K562 (cell line): ENCODE measurements around the gene EEFSEC. TPM values are rescaled to one million over a fixed set of nuclear protein-coding genes. Genes with fewer than 3 reads are reported as not detected.

Source experiments
- ATAC-seq: fragments of 200-7000 bp; cut with Tn5 transposase; 3 replicates; pipeline ENCODE4 v1.9.1; 2020; ENCODE audit warnings: moderate library complexity
- BruUV-seq: library from RNA; stranded (reverse); fragments of 400-500 nt; replicated peaks from 2 replicates; lab custom pipeline; 2021; lab: Mats Ljungman, UMichigan
- CTCF ChIA-PET: fragments of 300-600 bp; formaldehyde crosslinking; extraction: SDS; loops from one replicate; lab custom pipeline; 2021; ENCODE audit warnings: low intra/inter-chr PET ratio; lab: Yijun Ruan, JAX
- POLR2A ChIA-PET: fragments of 300-600, 350-650 bp; sonication (Branson Sonifier 250); formaldehyde crosslinking; extraction: SDS; loops from one replicate; lab custom pipeline; 2021; ENCODE audit warnings: antibody characterized with exemption, inconsistent platforms; lab: Yijun Ruan, JAX
- DNase-seq, 4 experiments: peaks; one replicate each; pipeline versions ENCODE4 v3.0.0 to v3.0.0-alpha.2; 2011 to 2018; ENCODE audit warnings: low spot score in 3 of 4, mixed read lengths in 3 of 4; ENCODE audit errors: extremely low read depth in 1 of 4
- FAIRE-seq: peaks from 2 replicates; lab custom pipeline; 2011; peaks lifted over from hg19 to GRCh38; lab: Jason Lieb, UNC
- H2AFZ ChIP-seq: 2 replicates; pipeline ENCODE4 v1.6.0; 2011; ENCODE audit warnings: low read depth, low read length, control low read depth, inconsistent platforms
- H3K27ac ChIP-seq: fragments of 200-600 bp; 3 replicates; pipeline ENCODE4 v1.8.0; 2011; ENCODE audit warnings: low read depth, mild to moderate bottlenecking, control low read depth, inconsistent platforms, low read length, moderate library complexity, mixed read lengths; ENCODE audit errors: extremely low read depth
- H3K27me3 ChIP-seq, 2 experiments: fragments of 300-600 bp in 1 of 2; 2 replicates in 1 of 2; 3 replicates in 1 of 2; pipeline versions ENCODE4 v1.6.0 to v1.8.0; 2011; ENCODE audit warnings: inconsistent platforms in 2 of 2, low read length in 2 of 2, mild to moderate bottlenecking in 1 of 2, mixed read lengths in 1 of 2, moderate library complexity in 1 of 2; ENCODE audit not compliant: control insufficient read depth in 2 of 2, insufficient read depth in 2 of 2
- H3K36me3 ChIP-seq: fragments of 300-600 bp; 3 replicates; pipeline ENCODE4 v1.8.0; 2011; ENCODE audit warnings: mild to moderate bottlenecking, low read length, inconsistent platforms; ENCODE audit not compliant: control insufficient read depth, insufficient read depth
- H3K4me1 ChIP-seq, 2 experiments: fragments of 200-600 bp in 1 of 2; replicated peaks in 1 of 2; 2 replicates in 1 of 2; 3 replicates in 1 of 2; pipeline versions ENCODE4 v1.5.1 to v1.8.0; 2011; ENCODE audit warnings: inconsistent platforms in 2 of 2, low read length in 2 of 2, mild to moderate bottlenecking in 1 of 2, mixed read lengths in 1 of 2, moderate library complexity in 1 of 2; ENCODE audit not compliant: control insufficient read depth in 2 of 2, insufficient read depth in 2 of 2
- H3K4me2 ChIP-seq: 2 replicates; pipeline ENCODE4 v1.6.1; 2011; ENCODE audit warnings: low read length, control low read depth, inconsistent platforms, mixed read lengths; ENCODE audit not compliant: insufficient read depth
- H3K4me3 ChIP-seq: fragments of 200-600 bp; sonication (generic), shearing (Covaris generic); 2 replicates; pipeline ENCODE4 v1.5.1; 2016; ENCODE audit warnings: control low read depth, inconsistent platforms
- H3K79me2 ChIP-seq: fragments of 200-600 bp; 3 replicates; pipeline ENCODE4 v1.8.0; 2011; ENCODE audit warnings: low read length, inconsistent platforms; ENCODE audit not compliant: control insufficient read depth, insufficient read depth
- H3K9ac ChIP-seq, 2 experiments: 2 replicates each; pipeline versions ENCODE4 v1.6.0 to v1.6.1; 2011; ENCODE audit warnings: low read depth in 2 of 2, low read length in 2 of 2, control low read depth in 1 of 2, inconsistent platforms in 1 of 2, mild to moderate bottlenecking in 1 of 2, mixed read lengths in 1 of 2; ENCODE audit not compliant: insufficient read depth in 1 of 2
- H3K9me1 ChIP-seq: one replicate; pipeline ENCODE4 v1.6.0; 2011; ENCODE audit warnings: inconsistent platforms, mild to moderate bottlenecking, low read length, moderate library complexity; ENCODE audit not compliant: control insufficient read depth, insufficient read depth
- H3K9me3 ChIP-seq: replicated peaks from 2 replicates; pipeline ENCODE4 v1.5.1; 2011; ENCODE audit warnings: low read depth, low read length, inconsistent platforms; ENCODE audit not compliant: control insufficient read depth, insufficient read depth
- H4K20me1 ChIP-seq: replicated peaks from 2 replicates; pipeline ENCODE4 v1.6.1; 2011; ENCODE audit warnings: low read length, inconsistent platforms, mixed read lengths; ENCODE audit not compliant: control insufficient read depth, insufficient read depth
- ADNP ChIP-seq: fragments of 200-800 bp; sonication (Bioruptor generic); IDR thresholded peaks from 2 replicates; pipeline ENCODE4 v1.6.1; 2016; ENCODE audit warnings: missing genetic modification characterization, missing compliant biosample characterization
- BMI1 ChIP-seq: fragments of 150-350 bp; IDR thresholded peaks from 2 replicates; pipeline ENCODE4 v1.6.1; 2014; ENCODE audit warnings: low read length
- CC2D1A ChIP-seq: fragments of 450-650 bp; IDR thresholded peaks from 2 replicates; pipeline ENCODE4 v1.6.1; 2017; ENCODE audit warnings: mild to moderate bottlenecking
- LEF1 ChIP-seq: fragments of 450-650 bp; IDR thresholded peaks from 2 replicates; pipeline ENCODE4 v1.6.1; 2016; ENCODE audit warnings: mild to moderate bottlenecking
- MAFF ChIP-seq: IDR thresholded peaks from 2 replicates; pipeline ENCODE4 v1.6.1; 2012; ENCODE audit warnings: low read length, improper control_type of control experiment
- MAFG ChIP-seq: fragments of 450-650 bp; conservative IDR thresholded peaks from 2 replicates; pipeline ENCODE4 v1.6.1; 2016; ENCODE audit warnings: missing genetic modification characterization, missing compliant biosample characterization
- MAFK ChIP-seq: IDR thresholded peaks from 2 replicates; pipeline ENCODE4 v1.6.1; 2011; ENCODE audit warnings: low read length, improper control_type of control experiment
- NCOA4 ChIP-seq: fragments of 450-650 bp; IDR thresholded peaks from 2 replicates; pipeline ENCODE4 v1.6.1; 2018; ENCODE audit warnings: mild to moderate bottlenecking; ENCODE audit not compliant: partially characterized antibody
- PTTG1 ChIP-seq: fragments of 450-650 bp; IDR thresholded peaks from 2 replicates; pipeline ENCODE4 v1.6.1; 2016; ENCODE audit warnings: low read depth, mild to moderate bottlenecking, missing genetic modification characterization, missing compliant biosample characterization
- RBM22 ChIP-seq: fragments of 200-400 bp; formaldehyde crosslinking; IDR thresholded peaks from 2 replicates; pipeline ENCODE4 v1.6.1; 2018; ENCODE audit warnings: low read length, low read depth; ENCODE audit not compliant: poor library complexity, severe bottlenecking
- RBM39 ChIP-seq: fragments of 200-400 bp; formaldehyde crosslinking; optimal IDR thresholded peaks from 2 replicates; pipeline ENCODE3; 2018; ENCODE audit warnings: low read depth, low read length
- SIRT6 ChIP-seq: IDR thresholded peaks from one replicate; pipeline ENCODE4 v1.6.1; 2012; ENCODE audit warnings: low read depth, mild to moderate bottlenecking, control low read depth, inconsistent platforms, low read length, moderate library complexity
- SMARCA4 ChIP-seq: fragments of 450-650 bp; IDR thresholded peaks from 2 replicates; pipeline ENCODE4 v1.6.1; 2016
- TAF1 ChIP-seq: IDR thresholded peaks from 2 replicates; pipeline ENCODE4 v1.6.1; 2011; ENCODE audit warnings: mild to moderate bottlenecking, low read length, moderate library complexity; ENCODE audit not compliant: insufficient read depth, control insufficient read depth, severe bottlenecking; ENCODE audit errors: extremely low read depth
- TAF7 ChIP-seq: fragments of 450-650 bp; IDR thresholded peaks from 2 replicates; pipeline ENCODE4 v1.6.1; 2016; ENCODE audit warnings: missing genetic modification characterization, missing compliant biosample characterization
- TFAP4 ChIP-seq: sonication (generic); formaldehyde crosslinking; IDR thresholded peaks from 2 replicates; pipeline ENCODE4 v1.8.0; 2022; ENCODE audit warnings: missing genetic modification reagents, mild to moderate bottlenecking, moderate library complexity, borderline replicate concordance
- THRB ChIP-seq: fragments of 450-650 bp; formaldehyde crosslinking; conservative IDR thresholded peaks from 2 replicates; pipeline ENCODE4 v1.4.0; 2022; ENCODE audit warnings: mild to moderate bottlenecking, missing genetic modification characterization
- YY1 ChIP-seq, 3 experiments: IDR thresholded peaks; 2 replicates each; pipeline ENCODE4 v1.6.1; 2011; ENCODE audit warnings: low read length in 2 of 3, mild to moderate bottlenecking in 2 of 3, moderate library complexity in 2 of 3, borderline replicate concordance in 1 of 3, control low read depth in 1 of 3, low read depth in 1 of 3; ENCODE audit not compliant: insufficient read depth in 3 of 3, insufficient replicate concordance in 2 of 3, control insufficient read depth in 1 of 3, insufficient read length in 1 of 3; ENCODE audit errors: extremely low read depth in 1 of 3
- ZBTB1 ChIP-seq: sonication (generic); formaldehyde crosslinking; IDR thresholded peaks from 2 replicates; pipeline ENCODE4 v1.8.1; 2023; ENCODE audit warnings: missing genetic modification reagents, low read depth, mild to moderate bottlenecking, borderline replicate concordance
- ZEB2 ChIP-seq: fragments of 450-650 bp; IDR thresholded peaks from 2 replicates; pipeline ENCODE4 v1.6.1; 2016
- ZNF140 ChIP-seq: fragments of 250-450 bp; sonication (Bioruptor Pico); IDR thresholded peaks from 2 replicates; pipeline ENCODE4 v1.8.0; 2021; ENCODE audit warnings: moderate library complexity, mild to moderate bottlenecking, inconsistent platforms
- ZNF212 ChIP-seq: fragments of 450-650 bp; formaldehyde crosslinking; IDR thresholded peaks from 2 replicates; pipeline ENCODE4 v1.4.0; 2020; ENCODE audit warnings: mild to moderate bottlenecking
- ZNF316 ChIP-seq: fragments of 450-650 bp; IDR thresholded peaks from 2 replicates; pipeline ENCODE4 v1.6.1; 2016
- ZNF431 ChIP-seq: sonication (generic); formaldehyde crosslinking; IDR thresholded peaks from 2 replicates; pipeline ENCODE4 v1.8.0; 2022; ENCODE audit warnings: mild to moderate bottlenecking, missing genetic modification reagents
- ZNF696 ChIP-seq: fragments of 250-450 bp; sonication (Bioruptor Pico); conservative IDR thresholded peaks from 2 replicates; pipeline ENCODE4 v1.4.0; 2020; ENCODE audit warnings: mild to moderate bottlenecking, moderate library complexity
- WGBS: fragments of 100-300 bp; shearing (Covaris generic); methylation state at CpG from one replicate; pipeline ENCODE4 v1.1.6; 2016; ENCODE audit warnings: low coverage, mixed read lengths; ENCODE audit not compliant: insufficient coverage; ENCODE audit errors: missing lambda C conversion rate; 5-methylcytosine and 5-hydroxymethylcytosine counted together
- in situ Hi-C: fragments of 300-500 bp; cut with MboI; formaldehyde crosslinking; loops from 4 replicates; pipeline ENCODE4 v1.15.0; 2018; ENCODE audit warnings: inconsistent platforms, mixed read lengths
- intact Hi-C: fragments of 100-400 bp; cut with micrococcal nuclease; formaldehyde crosslinking; loops from 2 replicates; pipeline ENCODE4 v1.14.2; 2022
- polyA plus RNA-seq, 8 experiments: library from polyadenylated mRNA; depleted of rRNA in 4 of 8; stranded (reverse) in 5 of 8; unstranded in 3 of 8; fragments of >200 nt; fragmentation: Nextera tagmentation in 2 of 8; fragmentation: Illumina TruSeq in 1 of 8; extraction: Ambion mirVana in 2 of 8; extraction: Trizol in 1 of 8; gene quantifications; 2 replicates each; pipeline versions ENCODE4 v1.2.1 to v1.2.3, GENCODE V29; 2011 to 2014; ENCODE audit warnings: inconsistent platforms in 1 of 8, missing spikeins in 1 of 8
- total RNA-seq, 7 experiments: library from RNA; depleted of rRNA in 6 of 7; stranded (reverse); fragments of >200 nt in 6 of 7; fragmentation: Illumina TruSeq in 2 of 7; extraction: Trizol in 2 of 7; gene quantifications; 2 replicates each; pipeline versions ENCODE4 v1.2.1 to v1.2.3, GENCODE V29; 2011 to 2021; ENCODE audit warnings: low replicate concordance in 1 of 7

Gene EEFSEC
- total and polyA plus RNA-seq, 9 of the 15 experiments (the other 6 are each of a cell fraction or from before 2014, with no cell fraction given), result 0.35 to 11.8 (median 7.7) TPM

- Histone ChIP-seq H3K4me3 (no peak overlapping the region), H3K4me1 (no peaks in the 10 kb centered on the region; a peak in 1 of 5 replicates), H2AFZ (no peak overlapping the region), H4K20me1 (no peaks in the 10 kb centered on the region), H3K9me3 (no peaks in the 10 kb centered on the region), H3K36me3 (no peaks in the 10 kb centered on the region), H3K4me2 (no peak overlapping the region), H3K27ac (no peak overlapping the region), H3K9me1 (no peaks in the 10 kb centered on the region), H3K27me3 (no peaks in the 10 kb centered on the region), H3K79me2 (peaks cover 3% of the 10 kb centered on the region; the same call in 1 of the 3 replicates), H3K9ac (no peak overlapping the region)
- in situ Hi-C loops (loop anchor here (10.0 kb wide), 1 partner anchor 217 kb away; no protein-coding TSS in a partner anchor), intact Hi-C loops (loop anchor here (10.0 kb wide), 1 partner anchor 257 kb away; no protein-coding TSS in a partner anchor)
- DNase-seq, result no peak
- CTCF ChIA-PET, result no interaction called here
- POLR2A ChIA-PET, result interaction anchor here (1.1 kb wide), 1 partner anchor 9 kb away, joined by 3 read pairs; no protein-coding TSS in a partner anchor
- no peak for ATAC-seq
- no TSS peak for BruUV-seq
- WGBS, result 77% methylated on average over 2 of the region's 2 CpGs
- FAIRE-seq, result no peak
- TF ChIP-seq SIRT6 (no peak), ZNF696 (CRISPR knock-in tag) (no peak), RBM22 (no peak), THRB (CRISPR knock-in tag) (no peak), RBM39 (no peak), TAF1 (no peak), ZNF140 (CRISPR knock-in tag) (no peak), ZEB2 (no peak), TFAP4 (CRISPR knock-in tag) (no peak), ZNF316 (peak; percentile 89), YY1 (IDR thresholded peaks at IDR 0.05; ENCODE audit: borderline replicate concordance in 1 of 3, control insufficient read depth in 1 of 3, extremely low read depth in 1 of 3, insufficient read depth in 3 of 3, insufficient read length in 1 of 3, insufficient replicate concordance in 2 of 3, low read depth in 1 of 3, low read length in 2 of 3) (no peak), PTTG1 (no peak), SMARCA4 (no peak), ZBTB1 (CRISPR knock-in tag) (no peak), TAF7 (tag) (no peak), MAFK (peak; percentile 77), CC2D1A (no peak), NCOA4 (no peak), MAFG (tag) (peak; percentile 61), ADNP (tag) (no peak), BMI1 (no peak), ZNF431 (CRISPR knock-in tag) (no peak), MAFF (peak; percentile 84), ZNF212 (CRISPR knock-in tag) (no peak), LEF1 (no peak)
Observed at GRCh38 chr3:128177865-128178264, 24.6 kb downstream of the EEFSEC start.
